Measurements from ENCODE around the gene PAQR5.
"Not testable (repeated sequence)": the region's sequence is repeated elsewhere in the genome, so short reads cannot be mapped to it uniquely, and the experiment has no call there.

PAQR5 gene

DNA sequence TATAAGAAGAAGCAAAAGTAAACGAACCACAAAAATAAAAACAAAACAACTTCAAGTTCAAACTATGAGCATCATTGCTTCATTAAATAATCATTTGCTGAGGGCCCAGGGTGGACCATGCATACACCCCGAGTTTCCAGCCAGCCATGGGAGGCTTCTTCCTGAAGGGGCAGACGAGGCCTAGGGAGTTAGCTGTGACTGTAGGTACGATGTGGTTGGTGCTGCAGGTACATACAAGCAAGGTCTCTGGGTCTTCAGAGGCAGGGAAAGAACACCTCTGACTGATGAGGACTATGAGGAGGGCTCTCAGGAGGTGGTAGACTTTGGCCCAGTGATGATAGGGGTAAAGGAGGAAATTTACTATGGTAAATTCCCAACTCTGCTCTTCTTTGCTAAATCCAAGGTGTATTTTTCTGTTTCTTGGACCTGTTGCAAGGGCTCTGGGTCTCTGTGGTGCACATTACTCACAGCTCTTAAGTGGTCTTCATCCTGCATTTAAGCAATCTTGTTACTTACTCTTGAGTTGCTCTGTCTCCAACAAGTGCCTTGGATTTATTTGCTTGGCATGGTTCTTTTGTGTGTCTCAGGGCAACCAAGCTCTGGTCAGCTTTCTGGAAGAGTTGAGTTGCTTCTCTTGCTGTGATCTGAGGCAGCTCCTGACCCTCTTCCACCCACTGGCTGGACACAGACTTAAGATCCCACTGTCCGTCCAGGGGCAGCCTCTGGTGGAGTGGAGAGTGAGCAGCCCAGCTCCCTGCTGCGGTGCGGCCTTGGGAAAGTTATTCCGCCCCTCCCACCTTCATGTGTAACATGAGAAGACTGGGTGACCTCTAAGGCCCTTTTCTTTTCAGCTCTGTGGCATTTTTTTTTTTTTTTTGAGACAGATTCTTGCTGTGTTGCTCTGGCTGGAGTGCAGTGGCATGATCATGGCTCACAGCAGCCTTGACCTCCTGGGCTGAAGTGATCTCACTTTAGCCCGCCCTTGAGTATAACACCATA is 59.4 kb downstream of the PAQR5 start:
- DNase-seq (ENCODE audit: low read depth in 2 of 2), result no peak

DNA sequence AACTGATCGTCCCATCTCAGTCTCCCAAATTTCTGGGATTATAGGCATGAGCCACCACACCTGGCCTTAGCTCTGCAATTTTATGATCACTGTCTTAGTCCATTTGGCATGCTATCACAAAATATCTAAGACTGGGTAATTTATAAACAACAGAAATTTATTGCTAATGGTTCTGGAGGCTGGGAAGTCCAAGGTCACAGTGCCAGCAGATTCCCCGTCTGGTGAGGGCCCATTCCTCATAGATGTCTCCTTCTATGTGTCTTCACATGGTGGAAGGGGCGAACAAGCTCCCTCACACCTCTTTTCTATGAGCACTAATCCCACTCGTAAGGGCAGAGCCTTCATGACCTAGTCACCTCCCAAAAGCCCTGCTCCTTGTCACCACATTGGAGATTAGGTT is 60.1 kb downstream of the PAQR5 start:
- no peak for DNase-seq (ENCODE audit: low read depth in 2 of 2)

GRCh38 chr15:69359722-69360121 is 61.0 kb downstream of the PAQR5 start:
- no peak for DNase-seq (ENCODE audit: low read depth in 2 of 2)

GRCh38 chr15:69360642-69361041 is 61.9 kb downstream of the PAQR5 start:
- no peak for DNase-seq (ENCODE audit: low read depth in 2 of 2)

GRCh38 chr15:69367236-69367635 is 68.5 kb downstream of the PAQR5 start:
- DNase-seq (ENCODE audit: low read depth in 2 of 2), result no peak

- no peak for DNase-seq (ENCODE audit: low read depth in 2 of 2)
Observed at GRCh38 chr15:69369631-69370030, 70.9 kb downstream of the PAQR5 start.

DNA sequence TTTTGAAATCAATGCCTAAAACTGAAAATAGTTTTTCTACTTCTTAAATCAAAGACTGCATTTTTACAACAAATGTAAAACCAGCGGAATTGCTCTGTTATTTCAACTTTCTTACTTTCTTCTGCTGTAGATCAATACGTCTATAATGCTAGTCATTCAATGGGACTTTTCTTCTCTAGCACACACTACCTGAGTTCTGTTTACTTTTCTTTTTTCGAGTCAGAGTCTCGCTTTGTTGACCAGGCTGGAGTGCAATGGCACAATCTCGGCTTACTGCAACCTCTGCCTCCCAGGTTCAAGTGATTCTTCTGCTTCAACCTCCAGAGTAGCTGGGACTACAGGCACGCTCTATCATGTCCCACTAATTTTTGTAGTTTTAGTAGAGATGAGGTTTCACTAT is 74.7 kb downstream of the PAQR5 start:
- no peak for DNase-seq (ENCODE audit: low read depth in 2 of 2)

- DNase-seq (ENCODE audit: low read depth in 2 of 2), result no peak
Observed at GRCh38 chr15:69375151-69375790, 76.6 kb downstream of the PAQR5 start.

GRCh38 chr15:69377216-69377970 is 78.7 kb downstream of the PAQR5 start:
- no peak for DNase-seq (ENCODE audit: low read depth in 2 of 2)

- DNase-seq (ENCODE audit: low read depth in 2 of 2), result no peak
Observed at GRCh38 chr15:69380100-69380725, 81.5 kb downstream of the PAQR5 start.

DNA sequence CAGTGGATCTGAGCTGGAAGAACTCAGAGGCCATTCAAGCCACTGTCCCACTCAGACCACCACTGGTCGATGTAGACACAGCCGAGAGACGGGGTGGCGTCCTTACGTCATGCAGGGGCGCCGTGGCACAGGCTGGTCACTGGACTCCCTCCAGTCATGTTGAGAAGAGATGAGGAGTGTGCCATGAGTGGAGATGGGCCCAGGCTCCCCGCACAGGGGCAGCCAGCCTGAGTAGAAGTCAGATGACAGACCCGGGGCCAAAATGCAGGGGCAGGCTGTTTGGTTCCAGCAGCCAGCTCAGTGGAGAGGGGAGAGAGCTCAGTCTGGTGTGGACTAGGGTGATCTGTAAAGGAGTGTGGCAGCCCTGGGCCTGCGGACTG is 82.0 kb downstream of the PAQR5 start:
- DNase-seq (ENCODE audit: low read depth in 2 of 2), result no peak

GRCh38 chr15:69382176-69382575 is 83.5 kb downstream of the PAQR5 start:
- not testable (repeated sequence) for DNase-seq (ENCODE audit: low read depth in 2 of 2)

- DNase-seq (ENCODE audit: low read depth in 2 of 2), result not testable (repeated sequence)
Observed at GRCh38 chr15:69384066-69384465, 85.4 kb downstream of the PAQR5 start.

- DNase-seq (ENCODE audit: low read depth in 2 of 2), result no peak
Observed at GRCh38 chr15:69384626-69385598, 86.2 kb downstream of the PAQR5 start.

DNA sequence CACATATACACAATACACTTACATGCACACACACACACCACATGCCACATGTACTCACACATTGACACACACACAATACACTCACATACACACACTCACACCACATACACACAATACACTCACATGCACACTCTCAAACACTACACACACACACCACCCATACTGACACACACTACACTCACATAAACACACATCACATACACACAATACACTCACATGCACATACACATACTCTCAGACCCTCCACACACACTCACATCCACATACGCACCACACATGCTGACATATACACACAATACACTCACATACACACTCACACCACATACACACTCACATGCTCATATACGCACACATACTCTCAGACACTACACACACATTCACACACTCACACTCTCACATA is 87.1 kb downstream of the PAQR5 start:
- DNase-seq (ENCODE audit: low read depth in 2 of 2), result no peak

GRCh38 chr15:69386284-69386683 is 87.6 kb downstream of the PAQR5 start:
- no peak for DNase-seq (ENCODE audit: low read depth in 2 of 2)

- DNase-seq (ENCODE audit: low read depth in 2 of 2), result no peak
Observed at GRCh38 chr15:69388260-69388705, 89.6 kb downstream of the PAQR5 start.

DNA sequence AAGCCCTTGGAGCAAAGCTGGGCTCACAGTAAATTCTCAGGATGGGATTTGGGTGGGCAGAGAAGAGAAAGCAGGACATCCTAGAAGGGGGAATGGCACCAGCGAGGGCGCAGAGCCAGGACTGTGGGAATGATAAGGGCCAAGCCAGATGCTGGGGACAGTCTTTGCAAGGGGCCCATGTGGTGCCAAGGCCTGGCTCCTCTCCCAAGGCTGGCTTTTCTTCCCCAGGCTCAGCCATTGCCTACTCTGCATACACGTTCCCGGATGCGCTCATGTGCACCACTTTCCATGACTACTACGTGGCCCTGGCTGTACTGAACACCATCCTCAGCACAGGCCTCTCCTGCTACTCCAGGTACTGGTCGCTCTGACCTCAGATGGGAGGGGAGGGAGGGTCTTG is 90.7 kb downstream of the PAQR5 start:
- DNase-seq (ENCODE audit: low read depth in 2 of 2), result no peak

GRCh38 chr15:69390575-69390974 is 91.9 kb downstream of the PAQR5 start:
- no peak for DNase-seq (ENCODE audit: low read depth in 2 of 2)

GRCh38 chr15:69391046-69391757 is 92.5 kb downstream of the PAQR5 start:
- no peak for DNase-seq (ENCODE audit: low read depth in 2 of 2)

Data from activated CD4-positive, alpha-beta T cell treated with anti-CD3 and anti-CD28 coated beads for 24 hours (primary cell).